ENCODE measurements around the gene ATP6V0C.
"Not testable (repeated sequence)": the region's sequence is repeated elsewhere in the genome, so short reads cannot be mapped to it uniquely, and the experiment has no call there.

DNA sequence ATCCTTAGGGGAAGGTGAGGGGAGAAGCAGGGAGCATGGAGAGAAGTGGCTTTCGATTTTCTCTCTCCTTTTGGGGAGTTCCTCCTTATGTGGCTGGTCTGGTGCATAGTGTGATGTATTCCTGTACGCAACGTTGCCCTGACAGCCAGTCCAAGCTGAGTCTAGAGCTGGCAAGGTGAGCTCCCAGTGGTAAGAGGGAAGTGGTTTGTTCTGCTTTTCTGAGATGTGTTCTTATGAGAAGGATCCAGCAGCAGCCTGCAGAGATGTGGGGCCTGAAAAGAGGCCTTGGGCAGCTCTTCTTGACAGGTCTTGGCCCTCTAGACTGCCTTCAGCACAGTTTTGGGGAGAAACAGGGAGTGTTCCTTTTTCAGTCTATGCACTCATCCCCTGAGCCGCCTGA is 27.2 kb downstream of the ATP6V0C start:
- TF ChIP-seq, protein P1, sequence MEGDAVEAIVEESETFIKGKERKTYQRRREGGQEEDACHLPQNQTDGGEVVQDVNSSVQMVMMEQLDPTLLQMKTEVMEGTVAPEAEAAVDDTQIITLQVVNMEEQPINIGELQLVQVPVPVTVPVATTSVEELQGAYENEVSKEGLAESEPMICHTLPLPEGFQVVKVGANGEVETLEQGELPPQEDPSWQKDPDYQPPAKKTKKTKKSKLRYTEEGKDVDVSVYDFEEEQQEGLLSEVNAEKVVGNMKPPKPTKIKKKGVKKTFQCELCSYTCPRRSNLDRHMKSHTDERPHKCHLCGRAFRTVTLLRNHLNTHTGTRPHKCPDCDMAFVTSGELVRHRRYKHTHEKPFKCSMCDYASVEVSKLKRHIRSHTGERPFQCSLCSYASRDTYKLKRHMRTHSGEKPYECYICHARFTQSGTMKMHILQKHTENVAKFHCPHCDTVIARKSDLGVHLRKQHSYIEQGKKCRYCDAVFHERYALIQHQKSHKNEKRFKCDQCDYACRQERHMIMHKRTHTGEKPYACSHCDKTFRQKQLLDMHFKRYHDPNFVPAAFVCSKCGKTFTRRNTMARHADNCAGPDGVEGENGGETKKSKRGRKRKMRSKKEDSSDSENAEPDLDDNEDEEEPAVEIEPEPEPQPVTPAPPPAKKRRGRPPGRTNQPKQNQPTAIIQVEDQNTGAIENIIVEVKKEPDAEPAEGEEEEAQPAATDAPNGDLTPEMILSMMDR (IDR thresholded peaks at IDR 0.05 in 4 of 5, conservative IDR thresholded peaks at IDR 0.05 in 1 of 5) = not testable (repeated sequence)
- TF ChIP-seq POLR2A (IDR thresholded peaks at IDR 0.05) = not testable (repeated sequence)

All from gastrocnemius medialis (tissue), 4 donors.